Omental fat pad (tissue), 4 donors: ENCODE measurements around the gene PKP4. TPM values are rescaled to one million over a fixed set of nuclear protein-coding genes. Genes with fewer than 3 reads are reported as not detected.

ENCODE experiments used
- ATAC-seq: fragments of 150-250 bp; one replicate; pipeline ENCODE4 v1.9.1; 2016; ENCODE audit warnings: mild to moderate bottlenecking, moderate library complexity; ENCODE audit not compliant: low FRiP score
- DNase-seq: peaks from one replicate; pipeline ENCODE4 v3.0.0-alpha.2; 2019; ENCODE audit warnings: low spot score
- total RNA-seq, 4 donors: library from RNA; depleted of rRNA; stranded (reverse); fragments of >200 nt; gene quantifications; one replicate each; pipeline ENCODE4 v1.1.0, GENCODE V29; 2016
- TF ChIP-seq, protein P1 (sequence below), 3 donors: fragments of 450-650 bp; IDR thresholded peaks; one replicate each; pipeline ENCODE4 v1.5.1; 2016 to 2017; ENCODE audit warnings: antibody characterized with exemption in 3 of 3, mild to moderate bottlenecking in 3 of 3, moderate library complexity in 2 of 3

Gene PKP4
- total RNA-seq, 4 donors from 2014 or later, result 25.8 to 96.9 (median 56.2) TPM

DNA sequence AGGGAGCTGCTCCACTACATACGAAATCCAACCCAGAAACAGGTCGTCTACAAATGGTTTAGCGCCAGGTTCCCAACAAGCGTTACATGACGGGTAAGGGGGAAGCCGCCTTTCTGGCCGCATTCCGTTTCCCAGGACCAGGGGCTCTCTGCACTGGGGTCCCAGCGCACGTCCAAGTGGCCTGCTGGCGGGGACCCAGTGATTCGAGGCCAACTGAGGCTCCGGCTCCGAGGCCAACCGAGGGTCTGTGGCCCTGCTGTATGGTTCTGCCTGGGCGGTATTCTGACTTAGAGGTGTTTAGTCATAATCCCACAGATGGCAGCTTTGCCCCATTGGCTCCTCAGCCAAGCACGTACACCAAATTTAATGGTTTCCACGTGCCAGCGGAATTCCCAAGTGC is 127.2 kb downstream of the PKP4 start:
- ATAC-seq (no peak), DNase-seq (no peak)
- TF ChIP-seq, protein P1, sequence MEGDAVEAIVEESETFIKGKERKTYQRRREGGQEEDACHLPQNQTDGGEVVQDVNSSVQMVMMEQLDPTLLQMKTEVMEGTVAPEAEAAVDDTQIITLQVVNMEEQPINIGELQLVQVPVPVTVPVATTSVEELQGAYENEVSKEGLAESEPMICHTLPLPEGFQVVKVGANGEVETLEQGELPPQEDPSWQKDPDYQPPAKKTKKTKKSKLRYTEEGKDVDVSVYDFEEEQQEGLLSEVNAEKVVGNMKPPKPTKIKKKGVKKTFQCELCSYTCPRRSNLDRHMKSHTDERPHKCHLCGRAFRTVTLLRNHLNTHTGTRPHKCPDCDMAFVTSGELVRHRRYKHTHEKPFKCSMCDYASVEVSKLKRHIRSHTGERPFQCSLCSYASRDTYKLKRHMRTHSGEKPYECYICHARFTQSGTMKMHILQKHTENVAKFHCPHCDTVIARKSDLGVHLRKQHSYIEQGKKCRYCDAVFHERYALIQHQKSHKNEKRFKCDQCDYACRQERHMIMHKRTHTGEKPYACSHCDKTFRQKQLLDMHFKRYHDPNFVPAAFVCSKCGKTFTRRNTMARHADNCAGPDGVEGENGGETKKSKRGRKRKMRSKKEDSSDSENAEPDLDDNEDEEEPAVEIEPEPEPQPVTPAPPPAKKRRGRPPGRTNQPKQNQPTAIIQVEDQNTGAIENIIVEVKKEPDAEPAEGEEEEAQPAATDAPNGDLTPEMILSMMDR (IDR thresholded peaks at IDR 0.05), result no peak

- no peak for ATAC-seq
- TF ChIP-seq, protein P1 (IDR thresholded peaks at IDR 0.05), result no peak
- no peak for DNase-seq
Measured at GRCh38 chr2:158586491-158586890, 129.7 kb downstream of the PKP4 start.

GRCh38 chr2:158589303-158589702 is 132.6 kb downstream of the PKP4 start:
- TF ChIP-seq, protein P1 (IDR thresholded peaks at IDR 0.05), result no peak
- ATAC-seq, result no peak
- DNase-seq, result no peak

GRCh38 chr2:158598862-158599517 is 142.2 kb downstream of the PKP4 start:
- no peak for ATAC-seq
- no peak for DNase-seq
- TF ChIP-seq, protein P1 (IDR thresholded peaks at IDR 0.05), result no peak

- ATAC-seq, result no peak
- TF ChIP-seq, protein P1 (IDR thresholded peaks at IDR 0.05), result no peak
- DNase-seq, result no peak
Measured at GRCh38 chr2:158599609-158600008, 142.9 kb downstream of the PKP4 start.

DNA sequence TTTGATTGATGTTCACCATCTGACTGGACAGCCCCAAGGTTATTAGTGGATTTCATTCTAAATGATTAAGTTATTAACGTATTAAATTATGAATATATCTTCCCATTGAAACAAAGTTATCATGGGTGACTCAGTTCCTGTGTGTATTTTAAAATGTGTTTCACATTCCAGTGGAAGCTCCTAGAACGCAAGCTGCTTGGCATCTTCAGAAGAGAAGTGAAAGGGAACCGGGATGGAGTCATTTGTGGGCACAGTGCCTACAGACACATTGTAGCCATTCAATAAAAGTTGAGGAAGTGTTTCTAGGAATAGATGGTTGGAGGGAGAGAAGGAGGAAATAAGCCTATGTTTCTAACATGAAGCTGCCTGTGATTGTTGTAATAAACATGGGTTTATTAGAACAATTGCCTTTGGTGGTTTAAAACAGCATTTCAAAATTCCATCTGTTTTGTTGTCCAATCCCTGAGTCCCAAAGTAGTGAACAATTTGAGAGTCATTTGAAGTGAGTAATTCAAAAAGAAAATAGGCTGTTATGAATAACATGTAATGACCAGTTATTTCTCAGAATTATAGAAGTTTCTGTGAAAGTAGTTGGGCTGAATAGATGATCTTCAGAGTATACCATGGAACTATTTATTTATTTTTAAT is 143.5 kb downstream of the PKP4 start:
- TF ChIP-seq, protein P1 (IDR thresholded peaks at IDR 0.05), result no peak
- ATAC-seq, result peak; percentile 90
- DNase-seq, result no peak

- ATAC-seq (no peak), DNase-seq (no peak)
- TF ChIP-seq, protein P1 (IDR thresholded peaks at IDR 0.05), result no peak
Measured at GRCh38 chr2:158602027-158602426, 145.3 kb downstream of the PKP4 start.
